Activated B cell treated with CpG ODN at 0.5 μM for 24 hours (primary cell): Measurements from ENCODE around the gene CRKL. TPM values are rescaled to one million over a fixed set of nuclear protein-coding genes. Genes with fewer than 3 reads are reported as not detected.

Source experiments
- ATAC-seq: fragments of 200-7000 bp; cut with Tn5 transposase; one replicate; pipeline ENCODE4 v1.10.0; 2021; ENCODE audit warnings: low read depth, mild to moderate bottlenecking, moderate library complexity
- CTCF ChIA-PET: fragments of 350-600 bp; sonication (Branson Sonifier 250); formaldehyde crosslinking; loops from one replicate; lab custom pipeline; 2021; ENCODE audit warnings: antibody characterized with exemption; lab: Charles Lee
- POLR2A ChIA-PET: fragments of 350-600 bp; sonication (Branson Sonifier 250); formaldehyde crosslinking; loops from one replicate; lab custom pipeline; 2021; ENCODE audit warnings: antibody characterized with exemption; lab: Charles Lee
- DNase-seq: peaks from one replicate; pipeline ENCODE4 v3.0.0; 2022
- H3K27ac Mint-ChIP-seq: one replicate; pipeline ENCODE4 v1.8.0; 2020; ENCODE audit warnings: mixed read lengths
- H3K27me3 Mint-ChIP-seq: one replicate; pipeline ENCODE4 v1.8.0; 2021; ENCODE audit warnings: mixed read lengths
- H3K36me3 Mint-ChIP-seq: one replicate; pipeline ENCODE4 v1.8.0; 2021; ENCODE audit warnings: low read depth, mixed read lengths
- H3K4me1 Mint-ChIP-seq: one replicate; pipeline ENCODE4 v1.8.0; 2021; ENCODE audit warnings: mixed read lengths
- H3K4me3 Mint-ChIP-seq: one replicate; pipeline ENCODE4 v1.8.0; 2020; ENCODE audit warnings: mild to moderate bottlenecking, mixed read lengths
- H3K9me3 Mint-ChIP-seq: one replicate; pipeline ENCODE4 v1.8.0; 2020; ENCODE audit warnings: mixed read lengths
- CTCF ChIP-seq: fragments of 200-600 bp; IDR thresholded peaks from one replicate; pipeline ENCODE4 v1.8.0; 2022; ENCODE audit warnings: antibody characterized with exemption, mild to moderate bottlenecking
- intact Hi-C: fragments of 100-400 bp; cut with micrococcal nuclease; formaldehyde crosslinking; loops from one replicate; pipeline ENCODE4 v1.15.1; 2024
- total RNA-seq: library from RNA; stranded (reverse); gene quantifications from 2 replicates; pipeline ENCODE4 v1.2.3, GENCODE V29; 2022

CRKL gene
- total RNA-seq, 1 donor from 2014 or later, result 55.7 TPM

GRCh38 chr22:20884454-20884853 lies 32.8 kb upstream of the CRKL start:
- no peaks in the 10 kb centered on the region for H3K27me3 Mint-ChIP-seq
- H3K27ac Mint-ChIP-seq, result no peak overlapping the region
- ChIA-PET POLR2A (no interaction called here), CTCF (no interaction called here)
- no peak overlapping the region for H3K4me3 Mint-ChIP-seq
- DNase-seq (no peak), ATAC-seq (no peak)
- TF ChIP-seq CTCF, result no peak
- no peaks in the 10 kb centered on the region for H3K4me1 Mint-ChIP-seq
- intact Hi-C loops, result loop anchor here (10.0 kb wide), 1 partner anchor 70 kb away; no protein-coding TSS in a partner anchor
- H3K9me3 Mint-ChIP-seq, result no peaks in the 10 kb centered on the region
- H3K36me3 Mint-ChIP-seq, result peaks cover 67% of the 10 kb centered on the region

DNA sequence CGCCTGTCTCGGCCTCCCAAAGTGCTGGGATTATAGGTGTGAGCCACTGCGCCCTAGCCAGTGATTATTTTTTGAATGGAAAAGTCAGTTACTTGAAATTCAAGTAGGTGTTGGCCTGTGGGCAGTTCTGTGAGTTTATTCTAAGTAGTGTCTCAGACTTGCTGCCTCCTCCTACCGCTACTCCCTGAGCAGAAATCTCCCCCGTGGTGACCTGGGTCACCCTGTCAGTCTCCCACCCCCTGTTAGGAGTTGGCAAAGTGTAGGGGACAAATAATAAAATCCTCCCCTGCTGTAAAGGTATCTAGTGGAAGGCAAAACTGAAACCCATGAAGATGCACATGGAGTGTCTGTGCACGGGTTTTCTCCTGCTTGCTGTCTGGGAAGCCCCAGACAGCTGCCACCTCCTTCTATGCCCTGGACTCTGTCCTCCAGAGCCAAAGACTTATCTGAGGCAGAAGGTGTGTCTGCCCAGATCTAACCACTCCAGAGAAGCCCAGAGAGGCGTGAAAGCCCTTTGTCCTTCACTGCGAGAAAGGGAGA lies 32.1 kb upstream of the CRKL start:
- Mint-ChIP-seq H3K27ac (no peak overlapping the region), H3K9me3 (no peaks in the 10 kb centered on the region), H3K4me3 (no peak overlapping the region), H3K4me1 (no peaks in the 10 kb centered on the region), H3K36me3 (peaks cover 72% of the 10 kb centered on the region), H3K27me3 (no peaks in the 10 kb centered on the region)
- no peak for DNase-seq
- ChIA-PET POLR2A (interaction anchor here (1.0 kb wide), 1 partner anchor 97 kb away, joined by 4 read pairs; the partner anchor contains the start of gene LZTR1), CTCF (interaction anchor here (1.3 to 1.4 kb wide), 2 partner anchors 10 to 76 kb away, joined by 3 read pairs; no protein-coding TSS in a partner anchor)
- intact Hi-C loops, result loop anchor here (10.0 kb wide), 1 partner anchor 70 kb away; no protein-coding TSS in a partner anchor
- ATAC-seq, result no peak
- no peak for TF ChIP-seq CTCF

DNA sequence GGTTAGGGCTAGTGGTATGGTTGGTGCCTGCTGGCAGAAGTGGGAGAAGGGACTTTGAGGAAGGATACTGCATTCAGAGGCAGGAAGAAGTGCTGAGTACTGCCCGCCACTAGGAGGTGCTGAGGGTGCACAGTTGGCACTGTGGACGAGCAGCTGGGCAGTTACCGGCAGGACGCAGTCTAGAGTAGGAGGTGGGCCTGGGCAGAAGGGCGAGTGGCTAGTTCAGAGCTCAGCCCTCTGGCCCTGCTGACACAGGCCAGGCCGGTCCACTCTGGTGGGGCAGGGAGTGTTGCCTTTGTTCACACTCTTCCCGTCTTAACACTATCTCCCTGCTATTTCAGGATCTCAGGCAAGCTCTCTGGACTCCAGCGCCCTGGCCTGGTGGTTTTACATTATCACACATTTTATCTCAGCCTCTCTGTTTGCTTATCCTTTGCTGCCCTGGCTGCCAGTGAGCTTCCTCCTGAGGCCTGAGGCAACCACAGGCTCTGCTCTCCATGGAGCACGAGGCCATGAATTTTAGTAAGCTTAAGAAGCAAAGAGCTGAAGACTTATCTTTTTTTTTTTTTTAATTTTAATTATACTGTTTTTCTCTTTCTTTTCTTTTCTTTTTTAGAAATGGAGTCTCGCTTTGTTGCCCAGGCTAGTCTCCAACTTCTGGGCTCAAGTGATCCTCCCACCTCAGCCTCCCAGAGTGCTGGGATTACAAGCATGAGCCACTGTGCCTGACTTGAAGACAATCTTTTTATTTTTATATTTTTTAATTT lies 31.5 kb upstream of the CRKL start:
- H3K9me3 Mint-ChIP-seq, result no peaks in the 10 kb centered on the region
- no peaks in the 10 kb centered on the region for H3K27me3 Mint-ChIP-seq
- no peak overlapping the region for H3K4me3 Mint-ChIP-seq
- ATAC-seq, result peak; percentile 61
- POLR2A ChIA-PET, result interaction anchor here (1.0 kb wide), 1 partner anchor 96 kb away, joined by 4 read pairs; the partner anchor contains the start of gene LZTR1
- no peak for TF ChIP-seq CTCF
- intact Hi-C loops, result loop anchor here (10.0 kb wide), 1 partner anchor 69 kb away; no protein-coding TSS in a partner anchor
- CTCF ChIA-PET, result interaction anchor here (1.3 to 1.4 kb wide), 2 partner anchors 9 to 76 kb away, joined by 3 read pairs; no protein-coding TSS in a partner anchor
- no peaks in the 10 kb centered on the region for H3K4me1 Mint-ChIP-seq
- DNase-seq, result peak; percentile 33
- peaks cover 71% of the 10 kb centered on the region for H3K36me3 Mint-ChIP-seq
- no peak overlapping the region for H3K27ac Mint-ChIP-seq

DNA sequence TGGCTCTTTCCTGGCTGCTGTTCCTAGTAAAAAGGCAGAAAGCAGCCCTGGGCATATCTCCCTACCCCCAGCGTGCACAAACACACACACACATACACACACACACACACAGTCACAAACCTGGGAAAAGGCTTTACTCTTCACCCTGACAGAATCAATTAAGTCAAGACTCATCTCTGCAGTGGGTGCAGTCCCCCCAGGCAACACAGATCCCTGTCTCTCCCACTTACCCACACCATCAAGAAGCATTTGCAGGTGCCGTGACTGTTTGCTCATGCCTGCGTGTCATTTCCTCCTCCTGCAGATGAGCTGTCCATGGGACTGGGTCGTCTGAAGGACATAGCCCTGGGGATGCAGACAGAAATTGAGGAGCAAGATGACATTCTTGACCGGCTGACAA lies 29.8 kb upstream of the CRKL start:
- TF ChIP-seq CTCF, result no peak
- peaks cover 58% of the 10 kb centered on the region for H3K36me3 Mint-ChIP-seq
- H3K4me1 Mint-ChIP-seq, result no peaks in the 10 kb centered on the region
- CTCF ChIA-PET, result no interaction called here
- H3K27me3 Mint-ChIP-seq, result no peaks in the 10 kb centered on the region
- H3K4me3 Mint-ChIP-seq, result no peak overlapping the region
- DNase-seq (no peak), ATAC-seq (no peak)
- intact Hi-C loops, result loop anchor here (10.0 kb wide), 1 partner anchor 67 kb away; no protein-coding TSS in a partner anchor
- no peaks in the 10 kb centered on the region for H3K9me3 Mint-ChIP-seq
- H3K27ac Mint-ChIP-seq, result no peak overlapping the region
- POLR2A ChIA-PET, result no interaction called here

DNA sequence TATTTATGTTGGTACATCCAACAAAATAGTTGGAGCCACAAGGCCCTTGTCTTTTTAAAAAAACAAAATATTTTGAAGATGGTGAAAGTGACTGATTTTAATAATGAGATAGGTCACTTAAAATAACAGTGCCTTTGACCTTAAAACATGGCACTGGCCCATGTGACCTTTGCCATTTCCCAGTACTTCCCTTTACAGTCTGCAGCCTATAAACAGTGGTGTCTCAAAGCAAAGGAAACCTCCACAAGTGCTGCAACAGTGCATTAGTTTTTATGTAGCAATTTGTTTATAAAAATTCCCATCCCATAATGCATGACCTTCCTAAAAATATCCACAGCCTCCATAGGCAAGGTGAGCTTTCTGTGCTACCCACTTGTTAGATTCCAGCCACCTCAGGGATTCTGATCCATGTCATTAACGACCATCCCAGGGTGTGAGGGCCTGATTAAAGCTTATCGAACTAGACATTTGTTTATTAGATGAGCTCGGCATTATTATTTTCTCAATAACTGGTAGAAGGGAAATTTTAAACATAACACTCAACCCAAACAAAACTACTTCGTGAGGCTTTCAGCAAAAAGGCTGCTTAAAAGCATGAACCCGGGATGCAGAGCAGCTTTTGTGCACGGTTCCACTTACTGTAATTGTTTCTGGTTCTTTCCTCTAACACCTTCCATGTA lies 28.0 kb upstream of the CRKL start:
- no peak overlapping the region for H3K27ac Mint-ChIP-seq
- no peaks in the 10 kb centered on the region for H3K9me3 Mint-ChIP-seq
- H3K36me3 Mint-ChIP-seq, result peaks cover 44% of the 10 kb centered on the region
- POLR2A ChIA-PET, result no interaction called here
- CTCF ChIA-PET, result no interaction called here
- H3K4me3 Mint-ChIP-seq, result no peak overlapping the region
- intact Hi-C loops, result loop anchor here (10.0 kb wide), 1 partner anchor 66 kb away; no protein-coding TSS in a partner anchor
- ATAC-seq, result no peak
- TF ChIP-seq CTCF, result no peak
- no peaks in the 10 kb centered on the region for H3K27me3 Mint-ChIP-seq
- DNase-seq, result no peak
- no peaks in the 10 kb centered on the region for H3K4me1 Mint-ChIP-seq
